Measurements from ENCODE around the gene AHDC1.

- TF ChIP-seq CTCF (IDR thresholded peaks at IDR 0.05), result no peak
- no peak for TF ChIP-seq EZH2phosphoT487 (IDR thresholded peaks at IDR 0.05)
Measured at GRCh38 chr1:27528818-27529703, 74.9 kb downstream of the AHDC1 start.

Data from neural progenitor cell (in vitro differentiated cells).